ENCODE data around the gene SEM1. TPM values are rescaled to one million over a fixed set of nuclear protein-coding genes. Genes with fewer than 3 reads are reported as not detected.
"Not testable (repeated sequence)": the region's sequence is repeated elsewhere in the genome, so short reads cannot be mapped to it uniquely, and the experiment has no call there.

SEM1 gene
- polyA plus RNA-seq, 1 experiment, result 153 TPM

GRCh38 chr7:96728139-96728538, 18.5 kb upstream of the SEM1 start:
- H3K27ac ChIP-seq (ENCODE audit: low read depth, low read length), result no peak overlapping the region
- no peak overlapping the region for H3K4me3 ChIP-seq (ENCODE audit: low read depth, low read length)
- TF ChIP-seq, protein P1, sequence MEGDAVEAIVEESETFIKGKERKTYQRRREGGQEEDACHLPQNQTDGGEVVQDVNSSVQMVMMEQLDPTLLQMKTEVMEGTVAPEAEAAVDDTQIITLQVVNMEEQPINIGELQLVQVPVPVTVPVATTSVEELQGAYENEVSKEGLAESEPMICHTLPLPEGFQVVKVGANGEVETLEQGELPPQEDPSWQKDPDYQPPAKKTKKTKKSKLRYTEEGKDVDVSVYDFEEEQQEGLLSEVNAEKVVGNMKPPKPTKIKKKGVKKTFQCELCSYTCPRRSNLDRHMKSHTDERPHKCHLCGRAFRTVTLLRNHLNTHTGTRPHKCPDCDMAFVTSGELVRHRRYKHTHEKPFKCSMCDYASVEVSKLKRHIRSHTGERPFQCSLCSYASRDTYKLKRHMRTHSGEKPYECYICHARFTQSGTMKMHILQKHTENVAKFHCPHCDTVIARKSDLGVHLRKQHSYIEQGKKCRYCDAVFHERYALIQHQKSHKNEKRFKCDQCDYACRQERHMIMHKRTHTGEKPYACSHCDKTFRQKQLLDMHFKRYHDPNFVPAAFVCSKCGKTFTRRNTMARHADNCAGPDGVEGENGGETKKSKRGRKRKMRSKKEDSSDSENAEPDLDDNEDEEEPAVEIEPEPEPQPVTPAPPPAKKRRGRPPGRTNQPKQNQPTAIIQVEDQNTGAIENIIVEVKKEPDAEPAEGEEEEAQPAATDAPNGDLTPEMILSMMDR (IDR thresholded peaks at IDR 0.05; ENCODE audit: low read depth, low read length), result no peak
- no peaks in the 10 kb centered on the region for H3K27me3 ChIP-seq (ENCODE audit: control insufficient read depth, insufficient read depth, low read length)
- DNase-seq (ENCODE audit: low read depth, low spot score), result no peak
- ChIA-PET CTCF (no interaction called here), POLR2A (no interaction called here)
- H3K9me3 ChIP-seq (ENCODE audit: control insufficient read depth, insufficient read depth, low read length), result no peaks in the 10 kb centered on the region

- Histone ChIP-seq H3K27me3 (ENCODE audit: control insufficient read depth, insufficient read depth, low read length) (no peaks in the 10 kb centered on the region), H3K4me3 (ENCODE audit: low read depth, low read length) (no peak overlapping the region), H3K27ac (ENCODE audit: low read depth, low read length) (no peak overlapping the region), H3K9me3 (ENCODE audit: control insufficient read depth, insufficient read depth, low read length) (no peaks in the 10 kb centered on the region)
- TF ChIP-seq, protein P1 (IDR thresholded peaks at IDR 0.05; ENCODE audit: low read depth, low read length), result no peak
- ChIA-PET POLR2A (no interaction called here), CTCF (no interaction called here)
- DNase-seq (ENCODE audit: low read depth, low spot score), result no peak
Observed at GRCh38 chr7:96727534-96728088, 18.0 kb upstream of the SEM1 start.

GRCh38 chr7:96723622-96724021, 14.0 kb upstream of the SEM1 start:
- TF ChIP-seq, protein P1 (IDR thresholded peaks at IDR 0.05; ENCODE audit: low read depth, low read length), result no peak
- no peak for DNase-seq (ENCODE audit: low read depth, low spot score)
- Histone ChIP-seq H3K27me3 (ENCODE audit: control insufficient read depth, insufficient read depth, low read length) (no peaks in the 10 kb centered on the region), H3K27ac (ENCODE audit: low read depth, low read length) (no peak overlapping the region), H3K4me3 (ENCODE audit: low read depth, low read length) (no peak overlapping the region), H3K9me3 (ENCODE audit: control insufficient read depth, insufficient read depth, low read length) (no peaks in the 10 kb centered on the region)
- ChIA-PET POLR2A (no interaction called here), CTCF (no interaction called here)

DNA sequence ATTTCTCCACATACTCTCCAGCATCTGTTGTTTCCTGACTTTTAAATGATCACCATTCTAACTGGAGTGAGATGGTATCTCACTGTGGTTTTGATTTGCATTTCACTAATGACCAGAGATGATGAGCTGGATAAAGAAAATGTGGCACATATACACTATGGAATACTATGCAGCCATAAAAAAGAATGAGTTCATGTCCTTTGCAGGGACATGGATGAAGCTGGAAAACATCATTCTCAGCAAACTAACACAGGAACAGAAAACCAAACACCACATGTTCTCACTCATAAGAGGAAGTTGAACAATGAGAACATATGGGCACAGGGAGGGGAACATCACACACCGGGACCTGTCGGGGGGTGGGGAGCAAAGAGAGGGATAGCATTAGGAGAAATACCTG, 13.3 kb upstream of the SEM1 start:
- H3K27ac ChIP-seq (ENCODE audit: low read depth, low read length); H3K4me3 ChIP-seq (ENCODE audit: low read depth, low read length); H3K27me3 ChIP-seq (ENCODE audit: control insufficient read depth, insufficient read depth, low read length); DNase-seq (ENCODE audit: low read depth, low spot score); POLR2A ChIA-PET; H3K9me3 ChIP-seq (ENCODE audit: control insufficient read depth, insufficient read depth, low read length); CTCF ChIA-PET: not testable (repeated sequence)

- Histone ChIP-seq H3K9me3 (ENCODE audit: control insufficient read depth, insufficient read depth, low read length) (no peaks in the 10 kb centered on the region), H3K4me3 (ENCODE audit: low read depth, low read length) (no peak overlapping the region), H3K27ac (ENCODE audit: low read depth, low read length) (no peak overlapping the region), H3K27me3 (ENCODE audit: control insufficient read depth, insufficient read depth, low read length) (no peaks in the 10 kb centered on the region)
- DNase-seq (ENCODE audit: low read depth, low spot score), result no peak
- POLR2A ChIA-PET, result no interaction called here
- CTCF ChIA-PET, result no interaction called here
- TF ChIP-seq, protein P1 (IDR thresholded peaks at IDR 0.05; ENCODE audit: low read depth, low read length), result no peak
Observed at GRCh38 chr7:96720843-96721242, 11.2 kb upstream of the SEM1 start.

- Histone ChIP-seq H3K27ac (ENCODE audit: low read depth, low read length) (no peak overlapping the region), H3K27me3 (ENCODE audit: control insufficient read depth, insufficient read depth, low read length) (no peaks in the 10 kb centered on the region), H3K9me3 (ENCODE audit: control insufficient read depth, insufficient read depth, low read length) (no peaks in the 10 kb centered on the region), H3K4me3 (ENCODE audit: low read depth, low read length) (no peak overlapping the region)
- DNase-seq (ENCODE audit: low read depth, low spot score), result no peak
- ChIA-PET POLR2A (no interaction called here), CTCF (no interaction called here)
- TF ChIP-seq, protein P1 (IDR thresholded peaks at IDR 0.05; ENCODE audit: low read depth, low read length), result no peak
Observed at GRCh38 chr7:96719164-96719563, 9.5 kb upstream of the SEM1 start.
